H1 (cell line): ENCODE measurements around the gene LHPP. TPM values are rescaled to one million over a fixed set of nuclear protein-coding genes. Genes with fewer than 3 reads are reported as not detected.

Experiments
- KDM1A ChIP-seq: fragments of 200-600, 300-600 bp; sonication (generic); IDR thresholded peaks from 2 replicates; pipeline ENCODE4 v1.7.1; 2016; ENCODE audit warnings: mild to moderate bottlenecking, low read length, borderline replicate concordance
- polyA plus RNA-seq, 7 experiments: library from polyadenylated mRNA; depleted of rRNA in 3 of 7; stranded (reverse) in 5 of 7; unstranded in 2 of 7; fragments of >200 nt in 5 of 7; fragments of 200-250 nt in 2 of 7; gene quantifications; 1 replicate in 5 of 7; 2 replicates in 1 of 7; 4 replicates in 1 of 7; pipeline versions ENCODE4 v1.2.1 to v1.2.3, GENCODE V29; 2011 to 2013; ENCODE audit warnings: missing spikeins in 2 of 7, mixed read lengths in 2 of 7
- total RNA-seq: library from RNA; stranded (reverse); fragmentation: NEBNext Ultra II Directional; extraction: Animal tissue kit (Norgen Biotek cat#: 25700); gene quantifications from 2 replicates; pipeline ENCODE4 v1.2.1, GENCODE V29; 2021
- TF ChIP-seq, protein P1 (sequence below): fragments of 300-600 bp; sonication (generic); IDR thresholded peaks from 2 replicates; pipeline ENCODE4 v1.7.1; 2012; ENCODE audit warnings: low read length, moderate library complexity, mild to moderate bottlenecking, inconsistent platforms; ENCODE audit not compliant: insufficient replicate concordance
- TF ChIP-seq, protein P2 (sequence below): IDR thresholded peaks from 2 replicates; pipeline ENCODE4 v1.6.1; 2012; ENCODE audit warnings: inconsistent platforms

LHPP gene
- total and polyA plus RNA-seq, 2 of the 8 experiments (the other 6 are each of a cell fraction or from before 2014, with no cell fraction given) = 26.0 to 45.0 TPM

DNA sequence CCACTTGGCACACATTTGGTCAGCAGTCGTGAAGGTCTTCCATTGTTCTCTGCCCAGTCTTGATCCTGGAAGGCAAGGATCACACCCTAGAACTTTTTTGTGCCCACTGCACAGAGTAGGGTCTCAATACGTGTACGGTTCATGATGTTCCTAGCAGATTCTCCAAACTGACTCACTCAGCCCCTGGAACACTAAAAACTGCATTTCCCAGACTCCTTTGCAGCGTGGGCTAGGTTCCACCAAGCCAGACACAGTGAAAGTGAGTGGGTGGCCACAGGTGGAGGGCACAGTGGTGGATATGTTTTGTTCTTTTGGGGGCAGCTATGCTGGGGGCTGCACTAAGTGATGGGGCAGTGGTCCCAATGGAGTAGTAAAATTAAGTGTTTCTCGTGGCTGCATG is 1.5 kb upstream of the LHPP start (continued):
- TF ChIP-seq, protein P1, sequence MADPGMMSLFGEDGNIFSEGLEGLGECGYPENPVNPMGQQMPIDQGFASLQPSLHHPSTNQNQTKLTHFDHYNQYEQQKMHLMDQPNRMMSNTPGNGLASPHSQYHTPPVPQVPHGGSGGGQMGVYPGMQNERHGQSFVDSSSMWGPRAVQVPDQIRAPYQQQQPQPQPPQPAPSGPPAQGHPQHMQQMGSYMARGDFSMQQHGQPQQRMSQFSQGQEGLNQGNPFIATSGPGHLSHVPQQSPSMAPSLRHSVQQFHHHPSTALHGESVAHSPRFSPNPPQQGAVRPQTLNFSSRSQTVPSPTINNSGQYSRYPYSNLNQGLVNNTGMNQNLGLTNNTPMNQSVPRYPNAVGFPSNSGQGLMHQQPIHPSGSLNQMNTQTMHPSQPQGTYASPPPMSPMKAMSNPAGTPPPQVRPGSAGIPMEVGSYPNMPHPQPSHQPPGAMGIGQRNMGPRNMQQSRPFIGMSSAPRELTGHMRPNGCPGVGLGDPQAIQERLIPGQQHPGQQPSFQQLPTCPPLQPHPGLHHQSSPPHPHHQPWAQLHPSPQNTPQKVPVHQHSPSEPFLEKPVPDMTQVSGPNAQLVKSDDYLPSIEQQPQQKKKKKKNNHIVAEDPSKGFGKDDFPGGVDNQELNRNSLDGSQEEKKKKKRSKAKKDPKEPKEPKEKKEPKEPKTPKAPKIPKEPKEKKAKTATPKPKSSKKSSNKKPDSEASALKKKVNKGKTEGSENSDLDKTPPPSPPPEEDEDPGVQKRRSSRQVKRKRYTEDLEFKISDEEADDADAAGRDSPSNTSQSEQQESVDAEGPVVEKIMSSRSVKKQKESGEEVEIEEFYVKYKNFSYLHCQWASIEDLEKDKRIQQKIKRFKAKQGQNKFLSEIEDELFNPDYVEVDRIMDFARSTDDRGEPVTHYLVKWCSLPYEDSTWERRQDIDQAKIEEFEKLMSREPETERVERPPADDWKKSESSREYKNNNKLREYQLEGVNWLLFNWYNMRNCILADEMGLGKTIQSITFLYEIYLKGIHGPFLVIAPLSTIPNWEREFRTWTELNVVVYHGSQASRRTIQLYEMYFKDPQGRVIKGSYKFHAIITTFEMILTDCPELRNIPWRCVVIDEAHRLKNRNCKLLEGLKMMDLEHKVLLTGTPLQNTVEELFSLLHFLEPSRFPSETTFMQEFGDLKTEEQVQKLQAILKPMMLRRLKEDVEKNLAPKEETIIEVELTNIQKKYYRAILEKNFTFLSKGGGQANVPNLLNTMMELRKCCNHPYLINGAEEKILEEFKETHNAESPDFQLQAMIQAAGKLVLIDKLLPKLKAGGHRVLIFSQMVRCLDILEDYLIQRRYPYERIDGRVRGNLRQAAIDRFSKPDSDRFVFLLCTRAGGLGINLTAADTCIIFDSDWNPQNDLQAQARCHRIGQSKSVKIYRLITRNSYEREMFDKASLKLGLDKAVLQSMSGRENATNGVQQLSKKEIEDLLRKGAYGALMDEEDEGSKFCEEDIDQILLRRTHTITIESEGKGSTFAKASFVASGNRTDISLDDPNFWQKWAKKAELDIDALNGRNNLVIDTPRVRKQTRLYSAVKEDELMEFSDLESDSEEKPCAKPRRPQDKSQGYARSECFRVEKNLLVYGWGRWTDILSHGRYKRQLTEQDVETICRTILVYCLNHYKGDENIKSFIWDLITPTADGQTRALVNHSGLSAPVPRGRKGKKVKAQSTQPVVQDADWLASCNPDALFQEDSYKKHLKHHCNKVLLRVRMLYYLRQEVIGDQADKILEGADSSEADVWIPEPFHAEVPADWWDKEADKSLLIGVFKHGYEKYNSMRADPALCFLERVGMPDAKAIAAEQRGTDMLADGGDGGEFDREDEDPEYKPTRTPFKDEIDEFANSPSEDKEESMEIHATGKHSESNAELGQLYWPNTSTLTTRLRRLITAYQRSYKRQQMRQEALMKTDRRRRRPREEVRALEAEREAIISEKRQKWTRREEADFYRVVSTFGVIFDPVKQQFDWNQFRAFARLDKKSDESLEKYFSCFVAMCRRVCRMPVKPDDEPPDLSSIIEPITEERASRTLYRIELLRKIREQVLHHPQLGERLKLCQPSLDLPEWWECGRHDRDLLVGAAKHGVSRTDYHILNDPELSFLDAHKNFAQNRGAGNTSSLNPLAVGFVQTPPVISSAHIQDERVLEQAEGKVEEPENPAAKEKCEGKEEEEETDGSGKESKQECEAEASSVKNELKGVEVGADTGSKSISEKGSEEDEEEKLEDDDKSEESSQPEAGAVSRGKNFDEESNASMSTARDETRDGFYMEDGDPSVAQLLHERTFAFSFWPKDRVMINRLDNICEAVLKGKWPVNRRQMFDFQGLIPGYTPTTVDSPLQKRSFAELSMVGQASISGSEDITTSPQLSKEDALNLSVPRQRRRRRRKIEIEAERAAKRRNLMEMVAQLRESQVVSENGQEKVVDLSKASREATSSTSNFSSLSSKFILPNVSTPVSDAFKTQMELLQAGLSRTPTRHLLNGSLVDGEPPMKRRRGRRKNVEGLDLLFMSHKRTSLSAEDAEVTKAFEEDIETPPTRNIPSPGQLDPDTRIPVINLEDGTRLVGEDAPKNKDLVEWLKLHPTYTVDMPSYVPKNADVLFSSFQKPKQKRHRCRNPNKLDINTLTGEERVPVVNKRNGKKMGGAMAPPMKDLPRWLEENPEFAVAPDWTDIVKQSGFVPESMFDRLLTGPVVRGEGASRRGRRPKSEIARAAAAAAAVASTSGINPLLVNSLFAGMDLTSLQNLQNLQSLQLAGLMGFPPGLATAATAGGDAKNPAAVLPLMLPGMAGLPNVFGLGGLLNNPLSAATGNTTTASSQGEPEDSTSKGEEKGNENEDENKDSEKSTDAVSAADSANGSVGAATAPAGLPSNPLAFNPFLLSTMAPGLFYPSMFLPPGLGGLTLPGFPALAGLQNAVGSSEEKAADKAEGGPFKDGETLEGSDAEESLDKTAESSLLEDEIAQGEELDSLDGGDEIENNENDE = no peak
- TF ChIP-seq KDM1A = no peak
- TF ChIP-seq, protein P2, sequence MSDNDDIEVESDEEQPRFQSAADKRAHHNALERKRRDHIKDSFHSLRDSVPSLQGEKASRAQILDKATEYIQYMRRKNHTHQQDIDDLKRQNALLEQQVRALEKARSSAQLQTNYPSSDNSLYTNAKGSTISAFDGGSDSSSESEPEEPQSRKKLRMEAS = no peak
